Esophagus squamous epithelium (tissue), 5 donors: ENCODE measurements around the gene KRTAP19-4. TPM values are rescaled to one million over a fixed set of nuclear protein-coding genes. Genes with fewer than 3 reads are reported as not detected.

Experiments used
- DNase-seq: peaks from one replicate; lab custom pipeline; 2025; lab: John Stamatoyannopoulos, UW
- H3K27ac ChIP-seq, 4 donors: fragments of 200-600 bp; sonication (generic); one replicate each; pipeline ENCODE4 v1.5.1; 2016 to 2019; ENCODE audit warnings: mild to moderate bottlenecking in 1 of 4
- H3K27me3 ChIP-seq, 4 donors: fragments of 200-600 bp; sonication (generic); 1 replicate in 3 of 4; 2 replicates in 1 of 4; pipeline versions ENCODE4 v1.5.1 to v1.6.0; 2017 to 2021; ENCODE audit warnings: antibody characterized with exemption in 1 of 4
- H3K36me3 ChIP-seq, 3 donors: fragments of 200-600 bp; sonication (generic); one replicate each; pipeline ENCODE4 v1.5.1; 2016 to 2019
- H3K4me1 ChIP-seq, 3 donors: fragments of 200-600 bp; sonication (generic); one replicate each; pipeline ENCODE4 v1.5.1; 2017 to 2019
- H3K4me3 ChIP-seq, 4 donors: fragments of 200-600 bp; sonication (generic); 1 replicate in 3 of 4; 2 replicates in 1 of 4; pipeline ENCODE4 v1.5.1; 2016 to 2019; ENCODE audit warnings: mild to moderate bottlenecking in 2 of 4, moderate library complexity in 1 of 4
- H3K9me3 ChIP-seq, 3 donors: fragments of 200-600 bp; sonication (generic); one replicate each; pipeline ENCODE4 v1.5.1; 2016 to 2019
- CTCF ChIP-seq, 6 experiments: fragments of 450-650 bp in 4 of 6; fragments of 200-600 bp in 2 of 6; sonication (generic) in 2 of 6; IDR thresholded peaks; one replicate each; pipeline ENCODE4 v1.5.1; 2016 to 2019; ENCODE audit warnings: antibody characterized with exemption in 6 of 6, mild to moderate bottlenecking in 4 of 6, moderate library complexity in 4 of 6
- POLR2A ChIP-seq, 4 donors: fragments of 450-650 bp; IDR thresholded peaks; one replicate each; pipeline ENCODE4 v1.6.1; 2017; ENCODE audit warnings: antibody characterized with exemption in 4 of 4, mild to moderate bottlenecking in 4 of 4, moderate library complexity in 3 of 4
- WGBS, 2 donors: methylation state at CpG; one replicate each; pipeline ENCODE4 v1.1.5; 2018; 5-methylcytosine and 5-hydroxymethylcytosine counted together
- intact Hi-C: fragments of 100-400 bp; cut with DNase I; formaldehyde crosslinking; loops from one replicate; pipeline ENCODE4 v1.15.0; 2022
- small RNA-seq, 4 donors: library from RNA; depleted of rRNA; stranded (forward); fragments of <200 nt; gene quantifications; one replicate each; pipeline ENCODE3, GENCODE V24; 2016
- total RNA-seq, 4 donors: library from RNA; depleted of rRNA; stranded (reverse); fragments of >200 nt; gene quantifications; one replicate each; pipeline ENCODE4 v1.1.0, GENCODE V29; 2016
- donor health status: DM: yes; HTN: yes; CAD: no.

Gene KRTAP19-4
- total RNA-seq, 4 donors from 2014 or later, result not detected

GRCh38 chr21:30448514-30448913 lies 48.5 kb downstream of the KRTAP19-4 start:
- no peak for DNase-seq
- intact Hi-C loops, result no loop called here
- Histone ChIP-seq H3K36me3 (no peaks in the 10 kb centered on the region), H3K4me3 (no peak overlapping the region), H3K4me1 (no peaks in the 10 kb centered on the region), H3K27me3 (no peaks in the 10 kb centered on the region), H3K9me3 (no peaks in the 10 kb centered on the region), H3K27ac (no peak overlapping the region)
- TF ChIP-seq CTCF (IDR thresholded peaks at IDR 0.05) (no peak), POLR2A (IDR thresholded peaks at IDR 0.05) (no peak)
- 81 to 88% methylated on average over 3 of the region's 3 CpGs for WGBS, 2 donors

- TF ChIP-seq POLR2A (IDR thresholded peaks at IDR 0.05), result no peak
- no peak for TF ChIP-seq CTCF (IDR thresholded peaks at IDR 0.05)
- Histone ChIP-seq H3K9me3 (no peaks in the 10 kb centered on the region), H3K36me3 (no peaks in the 10 kb centered on the region), H3K4me1 (no peaks in the 10 kb centered on the region), H3K4me3 (no peak overlapping the region), H3K27me3 (no peaks in the 10 kb centered on the region), H3K27ac (no peak overlapping the region)
- no peak for DNase-seq
- 27 to 48% methylated on average over 4 of the region's 4 CpGs for WGBS, 2 donors
- intact Hi-C loops, result no loop called here
Measured at GRCh38 chr21:30447056-30447455, 49.9 kb downstream of the KRTAP19-4 start.

Small RNA genes within 50 kb of the gene (small RNA-seq; reads per million reads assigned to genes)
- gene AP000567.1 (0 reads per million in 4 donors), gene KRTAP19-10P (0 reads per million in 4 donors), gene KRTAP19-11P (0 reads per million in 4 donors), gene KRTAP19-9P (0 reads per million in 4 donors)

Other genes starting within 250 kb of the KRTAP19-4 start
- gene KRTAP24-1, start 214.2 kb downstream of the KRTAP19-4 start, total RNA-seq, result not detected
- not detected for gene KRTAP25-1, start 207.7 kb downstream of the KRTAP19-4 start, total RNA-seq
- not detected for gene KRTAP26-1, start 176.8 kb downstream of the KRTAP19-4 start, total RNA-seq
- not detected for gene KRTAP27-1, start 159.5 kb downstream of the KRTAP19-4 start, total RNA-seq
- not detected for gene KRTAP23-1, start 148.6 kb downstream of the KRTAP19-4 start, total RNA-seq
- not detected for gene KRTAP13-2, start 124.9 kb downstream of the KRTAP19-4 start, total RNA-seq
- not detected for gene KRTAP13-1, start 101.1 kb downstream of the KRTAP19-4 start, total RNA-seq
- gene KRTAP13-3, start 71.2 kb downstream of the KRTAP19-4 start, total RNA-seq, result not detected
- gene KRTAP13-4, start 66.9 kb downstream of the KRTAP19-4 start, total RNA-seq, result not detected
- not detected for gene KRTAP15-1, start 56.9 kb downstream of the KRTAP19-4 start, total RNA-seq
- not detected for gene KRTAP19-1, start 16.8 kb downstream of the KRTAP19-4 start, total RNA-seq
- not detected for gene KRTAP19-2, start 9.7 kb downstream of the KRTAP19-4 start, total RNA-seq
- gene KRTAP19-3, start 5.2 kb downstream of the KRTAP19-4 start, total RNA-seq, result not detected
- gene KRTAP19-5, start 5.0 kb upstream of the KRTAP19-4 start, total RNA-seq, result not detected
- gene KRTAP19-6, start 44.7 kb upstream of the KRTAP19-4 start, total RNA-seq, result not detected
- gene KRTAP19-7, start 64.1 kb upstream of the KRTAP19-4 start, total RNA-seq, result not detected
- not detected for gene KRTAP22-2, start 93.2 kb upstream of the KRTAP19-4 start, total RNA-seq
- not detected for gene KRTAP6-3, start 95.3 kb upstream of the KRTAP19-4 start, total RNA-seq
- not detected for gene KRTAP6-2, start 101.7 kb upstream of the KRTAP19-4 start, total RNA-seq
- gene KRTAP22-1, start 103.9 kb upstream of the KRTAP19-4 start, total RNA-seq, result not detected
- not detected for gene KRTAP6-1, start 116.8 kb upstream of the KRTAP19-4 start, total RNA-seq
- gene KRTAP20-1, start 119.3 kb upstream of the KRTAP19-4 start, total RNA-seq, result not detected
- gene KRTAP20-4, start 123.5 kb upstream of the KRTAP19-4 start, total RNA-seq, result not detected
- not detected for gene KRTAP20-2, start 138.0 kb upstream of the KRTAP19-4 start, total RNA-seq
- gene KRTAP20-3, start 145.7 kb upstream of the KRTAP19-4 start, total RNA-seq, result not detected
- not detected for gene KRTAP21-3, start 221.6 kb upstream of the KRTAP19-4 start, total RNA-seq